SU-DHL-6 (cell line): ENCODE data around the gene STIP1.

Source experiments
- H2AFZ ChIP-seq: fragments of 200-600 bp; sonication (generic); 2 replicates; pipeline ENCODE4 v1.6.1; 2014; ENCODE audit warnings: low read depth, mild to moderate bottlenecking, moderate library complexity, mixed read lengths, antibody characterized with exemption, low read length; ENCODE audit not compliant: severe bottlenecking
- H3F3A ChIP-seq: fragments of 200-600 bp; shearing (Covaris generic); 2 replicates; pipeline ENCODE4 v1.6.0; 2016; ENCODE audit warnings: antibody characterized with exemption, mild to moderate bottlenecking; ENCODE audit not compliant: insufficient read depth
- H3K27ac ChIP-seq: fragments of 200-600 bp; sonication (generic); 2 replicates; pipeline ENCODE4 v1.5.1; 2016; ENCODE audit warnings: low read depth, mild to moderate bottlenecking, low read length, moderate library complexity, mixed read lengths
- H3K27me3 ChIP-seq: fragments of 200-600 bp; sonication (generic), shearing (Covaris generic); 2 replicates; pipeline ENCODE4 v1.6.0; 2014; ENCODE audit warnings: mild to moderate bottlenecking, low read length
- H3K36me3 ChIP-seq: fragments of 200-600 bp; sonication (generic); 2 replicates; pipeline ENCODE4 v1.6.1; 2014; ENCODE audit warnings: mild to moderate bottlenecking, low read length, mixed read lengths
- H3K4me2 ChIP-seq: fragments of 300-600, 200-600 bp; shearing (Covaris generic), sonication (generic); 2 replicates; pipeline ENCODE4 v1.6.0; 2014; ENCODE audit warnings: low read length, low read depth, mild to moderate bottlenecking; ENCODE audit not compliant: poor library complexity, severe bottlenecking
- H3K4me3 ChIP-seq: fragments of 200-600 bp; sonication (generic); 2 replicates; pipeline ENCODE4 v1.5.1; 2014; ENCODE audit warnings: antibody characterized with exemption, low read length, mild to moderate bottlenecking, mixed read lengths; ENCODE audit not compliant: insufficient read depth, poor library complexity, severe bottlenecking
- H3K79me2 ChIP-seq: fragments of 200-600 bp; sonication (generic); 2 replicates; pipeline ENCODE4 v1.6.1; 2014; ENCODE audit warnings: mild to moderate bottlenecking, low read length, moderate library complexity; ENCODE audit not compliant: insufficient read depth
- H3K9ac ChIP-seq: fragments of 200-600 bp; sonication (generic); 2 replicates; pipeline ENCODE4 v1.7.0; 2014; ENCODE audit warnings: mild to moderate bottlenecking, low read length
- H3K9me2 ChIP-seq: fragments of 200-600 bp; sonication (generic); replicated peaks from 2 replicates; pipeline ENCODE4 v1.6.1; 2014; ENCODE audit warnings: low read length; ENCODE audit not compliant: insufficient read depth
- H3K9me3 ChIP-seq: fragments of 200-600 bp; sonication (generic); 2 replicates; pipeline ENCODE4 v1.6.1; 2014; ENCODE audit warnings: low read length, mixed read lengths; ENCODE audit not compliant: insufficient read depth
- H4K20me1 ChIP-seq: fragments of 200-600 bp; sonication (generic); 2 replicates; pipeline ENCODE4 v1.6.1; 2014; ENCODE audit warnings: low read depth, mild to moderate bottlenecking, antibody characterized with exemption, low read length, moderate library complexity, mixed read lengths
- EZH2phosphoT487 ChIP-seq: fragments of 200-600 bp; sonication (generic), shearing (Covaris generic); conservative IDR thresholded peaks from 2 replicates; pipeline ENCODE4 v1.6.1; 2018; ENCODE audit warnings: mild to moderate bottlenecking, antibody characterized with exemption, low read length, moderate library complexity, mixed read lengths
- TF ChIP-seq, protein P1 (sequence below): fragments of 200-600 bp; sonication (generic); IDR thresholded peaks from one replicate; pipeline ENCODE4 v1.5.1; 2017; ENCODE audit warnings: antibody characterized with exemption, mild to moderate bottlenecking, low read length, moderate library complexity; ENCODE audit not compliant: insufficient read depth, poor library complexity, severe bottlenecking

STIP1 gene

DNA sequence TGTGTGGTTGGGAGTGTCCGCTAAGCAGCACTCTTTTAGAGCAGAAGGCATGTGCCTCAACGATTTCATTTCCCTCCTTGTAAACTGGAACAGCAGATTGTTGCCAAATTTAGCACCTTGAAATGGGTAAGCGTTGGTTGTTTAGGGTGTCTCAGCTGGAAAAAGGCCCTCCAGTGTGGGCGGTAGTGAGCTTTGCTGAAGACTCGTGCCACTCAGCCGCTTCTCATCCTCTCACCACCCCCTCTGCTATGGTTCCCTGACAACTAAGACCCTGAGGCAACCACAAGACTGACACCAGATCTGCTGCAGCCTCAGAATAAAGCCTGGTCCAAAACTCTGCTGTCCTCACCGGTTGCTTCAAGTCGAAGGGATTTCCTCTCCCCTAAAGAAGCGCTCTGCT is 10.7 kb downstream of the STIP1 start:
- no peak overlapping the region for H3K4me2 ChIP-seq
- no peak overlapping the region for H3K27ac ChIP-seq
- H3K9ac ChIP-seq = no peak overlapping the region
- H3K27me3 ChIP-seq = no peaks in the 10 kb centered on the region
- H3K4me3 ChIP-seq = no peak overlapping the region
- no peaks in the 10 kb centered on the region for H3F3A ChIP-seq
- peaks cover 11% of the 10 kb centered on the region for H3K79me2 ChIP-seq
- no peaks in the 10 kb centered on the region for H3K9me3 ChIP-seq
- TF ChIP-seq, protein P1, sequence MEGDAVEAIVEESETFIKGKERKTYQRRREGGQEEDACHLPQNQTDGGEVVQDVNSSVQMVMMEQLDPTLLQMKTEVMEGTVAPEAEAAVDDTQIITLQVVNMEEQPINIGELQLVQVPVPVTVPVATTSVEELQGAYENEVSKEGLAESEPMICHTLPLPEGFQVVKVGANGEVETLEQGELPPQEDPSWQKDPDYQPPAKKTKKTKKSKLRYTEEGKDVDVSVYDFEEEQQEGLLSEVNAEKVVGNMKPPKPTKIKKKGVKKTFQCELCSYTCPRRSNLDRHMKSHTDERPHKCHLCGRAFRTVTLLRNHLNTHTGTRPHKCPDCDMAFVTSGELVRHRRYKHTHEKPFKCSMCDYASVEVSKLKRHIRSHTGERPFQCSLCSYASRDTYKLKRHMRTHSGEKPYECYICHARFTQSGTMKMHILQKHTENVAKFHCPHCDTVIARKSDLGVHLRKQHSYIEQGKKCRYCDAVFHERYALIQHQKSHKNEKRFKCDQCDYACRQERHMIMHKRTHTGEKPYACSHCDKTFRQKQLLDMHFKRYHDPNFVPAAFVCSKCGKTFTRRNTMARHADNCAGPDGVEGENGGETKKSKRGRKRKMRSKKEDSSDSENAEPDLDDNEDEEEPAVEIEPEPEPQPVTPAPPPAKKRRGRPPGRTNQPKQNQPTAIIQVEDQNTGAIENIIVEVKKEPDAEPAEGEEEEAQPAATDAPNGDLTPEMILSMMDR = no peak
- no peak for TF ChIP-seq EZH2phosphoT487
- H3K9me2 ChIP-seq = no peaks in the 10 kb centered on the region
- no peaks in the 10 kb centered on the region for H4K20me1 ChIP-seq
- H2AFZ ChIP-seq = no peak overlapping the region
- peaks cover 32% of the 10 kb centered on the region for H3K36me3 ChIP-seq

DNA sequence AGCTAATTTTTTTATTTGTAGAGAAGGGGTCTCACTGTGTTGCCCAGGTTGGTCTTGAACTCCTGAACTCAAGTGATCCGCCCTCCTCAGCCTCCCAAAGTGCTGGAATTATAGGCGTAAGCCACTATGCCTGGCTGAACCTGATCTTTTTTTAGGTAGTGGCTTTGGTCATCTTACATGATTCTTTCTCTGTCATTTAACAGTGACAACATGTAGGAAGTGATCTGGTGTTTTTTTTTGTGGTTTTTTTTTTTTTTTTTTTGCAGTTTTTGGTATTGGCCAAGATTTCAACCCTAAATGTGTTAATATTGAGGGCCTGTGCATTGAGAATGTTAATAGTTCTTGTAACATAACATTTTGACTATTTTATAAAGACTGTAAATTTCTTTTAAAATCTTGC is 12.5 kb downstream of the STIP1 start:
- Histone ChIP-seq H3K4me3 (no peak overlapping the region), H3K9me3 (no peaks in the 10 kb centered on the region), H3F3A (0 out of 2 replicates have a peak, but pooled peaks cover under 1% of the 10 kb centered on the region), H3K9ac (no peak overlapping the region), H3K9me2 (no peaks in the 10 kb centered on the region), H3K27ac (no peak overlapping the region), H3K36me3 (peaks cover 29% of the 10 kb centered on the region), H3K27me3 (no peaks in the 10 kb centered on the region), H3K4me2 (no peak overlapping the region), H3K79me2 (peaks cover 11% of the 10 kb centered on the region; the same call in 1 of the 2 replicates), H2AFZ (no peak overlapping the region), H4K20me1 (no peaks in the 10 kb centered on the region)
- TF ChIP-seq, protein P1 = no peak
- no peak for TF ChIP-seq EZH2phosphoT487

DNA sequence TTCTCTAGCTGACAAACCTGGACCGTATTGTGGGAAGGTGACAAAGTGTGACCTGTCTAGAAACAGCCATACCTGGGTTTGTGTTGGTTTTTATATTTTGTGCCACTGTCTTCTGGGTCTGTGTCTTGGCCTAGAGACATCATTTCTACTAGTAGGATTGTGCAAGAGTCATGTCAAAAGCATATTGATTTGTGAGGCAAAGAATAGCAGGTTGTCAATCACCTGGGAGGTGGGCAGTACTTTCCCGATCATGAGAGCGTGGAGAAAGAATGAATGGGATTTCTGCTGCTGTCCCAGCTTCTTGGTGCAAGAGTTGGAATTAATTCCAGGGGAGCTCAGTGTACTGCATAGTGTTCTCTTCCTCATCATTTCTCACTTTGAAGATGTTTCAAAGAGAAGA is 15.6 kb downstream of the STIP1 start:
- TF ChIP-seq EZH2phosphoT487 = no peak
- TF ChIP-seq, protein P1 = no peak
- no peaks in the 10 kb centered on the region for H3K9me2 ChIP-seq
- H3K79me2 ChIP-seq = no peaks in the 10 kb centered on the region
- H4K20me1 ChIP-seq = no peaks in the 10 kb centered on the region
- no peak overlapping the region for H3K27ac ChIP-seq
- no peak overlapping the region for H3K4me2 ChIP-seq
- H2AFZ ChIP-seq = no peak overlapping the region
- no peak overlapping the region for H3K4me3 ChIP-seq
- H3K9me3 ChIP-seq = no peaks in the 10 kb centered on the region
- peaks cover 15% of the 10 kb centered on the region for H3F3A ChIP-seq
- H3K27me3 ChIP-seq = no peaks in the 10 kb centered on the region
- H3K36me3 ChIP-seq = peaks cover 8% of the 10 kb centered on the region
- no peak overlapping the region for H3K9ac ChIP-seq
